BLaER1 (cell line): Measurements from ENCODE around the gene BIN1.

Source experiments
- H3K27ac ChIP-seq: shearing (Covaris generic); formaldehyde crosslinking; 2 replicates; pipeline ENCODE4 v1.8.1; 2022
- H3K27me3 ChIP-seq: shearing (Covaris generic); formaldehyde crosslinking; 2 replicates; pipeline ENCODE4 v1.8.1; 2022
- H3K36me3 ChIP-seq: shearing (Covaris generic); formaldehyde crosslinking; 2 replicates; pipeline ENCODE4 v1.8.1; 2022
- H3K4me1 ChIP-seq: shearing (Covaris generic); formaldehyde crosslinking; 2 replicates; pipeline ENCODE4 v1.8.1; 2022
- H3K4me2 ChIP-seq: shearing (Covaris generic); formaldehyde crosslinking; 2 replicates; pipeline ENCODE4 v1.8.1; 2022
- H3K4me3 ChIP-seq: shearing (Covaris generic); formaldehyde crosslinking; 2 replicates; pipeline ENCODE4 v1.8.1; 2022
- H3K9ac ChIP-seq: shearing (Covaris generic); formaldehyde crosslinking; 2 replicates; pipeline ENCODE4 v1.8.1; 2022
- H3K9me3 ChIP-seq: shearing (Covaris generic); formaldehyde crosslinking; 2 replicates; pipeline ENCODE4 v1.8.1; 2022
- H4K20me1 ChIP-seq: shearing (Covaris generic); formaldehyde crosslinking; 2 replicates; pipeline ENCODE4 v1.8.1; 2022
- Cebpa-rat ChIP-seq: shearing (Covaris generic); IDR thresholded peaks from 2 replicates; pipeline ENCODE4 v1.8.1; 2022

BIN1 gene

GRCh38 chr2:126999106-126999756, 107.7 kb downstream of the BIN1 start:
- no peaks in the 10 kb centered on the region for H3K9me3 ChIP-seq
- no peak overlapping the region for H3K9ac ChIP-seq
- H3K4me3 ChIP-seq: no peak overlapping the region
- no peak overlapping the region for H3K27ac ChIP-seq
- no peaks in the 10 kb centered on the region for H4K20me1 ChIP-seq
- no peak overlapping the region for H3K4me2 ChIP-seq
- H3K36me3 ChIP-seq: no peaks in the 10 kb centered on the region
- H3K4me1 ChIP-seq: 0 out of 2 replicates have a peak, but pooled peaks cover 4% of the 10 kb centered on the region
- no peaks in the 10 kb centered on the region for H3K27me3 ChIP-seq
- no peak for TF ChIP-seq Cebpa-rat

- H3K4me3 ChIP-seq: no peak overlapping the region
- no peak for TF ChIP-seq Cebpa-rat
Measured at GRCh38 chr2:126998486-126998885, 108.5 kb downstream of the BIN1 start.

More at GRCh38 chr2:126998486-126998885, 108.5 kb downstream of the BIN1 start:
- Histone ChIP-seq H3K9me3 (no peaks in the 10 kb centered on the region), H3K9ac (no peak overlapping the region), H4K20me1 (no peaks in the 10 kb centered on the region), H3K27ac (no peak overlapping the region), H3K36me3 (no peaks in the 10 kb centered on the region), H3K27me3 (no peaks in the 10 kb centered on the region), H3K4me2 (no peak overlapping the region), H3K4me1 (0 out of 2 replicates have a peak, but pooled peaks cover 4% of the 10 kb centered on the region)
